Heart right ventricle (tissue), 16 donors: ENCODE measurements around the gene DPP10. TPM values are rescaled to one million over a fixed set of nuclear protein-coding genes. Genes with fewer than 3 reads are reported as not detected.
A peak's percentile ranks its signal among the peaks of the same experiment; 100 is the strongest.

ENCODE experiments used
- ATAC-seq, 8 donors: fragments of 200-7000 bp; cut with Tn5 transposase; one replicate each; pipeline ENCODE4 v1.9.1; 2020; ENCODE audit warnings: mild to moderate bottlenecking in 8 of 8, moderate library complexity in 8 of 8, moderate number of reproducible peaks in 1 of 8
- DNase-seq, 2 donors: peaks; one replicate each; pipeline ENCODE4 v3.0.0-alpha.2; 2020
- H3K27ac ChIP-seq, 10 donors: fragments of 200-600 bp; sonication (generic) in 2 of 10; one replicate each; pipeline versions ENCODE4 v1.5.0 to v1.8.0; 2020 to 2022; ENCODE audit warnings: mild to moderate bottlenecking in 3 of 10
- H3K27me3 ChIP-seq, 7 donors: fragments of 200-600 bp; one replicate each; pipeline ENCODE4 v1.8.0; 2021 to 2022; ENCODE audit warnings: mild to moderate bottlenecking in 2 of 7
- H3K36me3 ChIP-seq, 9 donors: fragments of 200-600 bp; sonication (generic) in 1 of 9; one replicate each; pipeline versions ENCODE4 v1.5.0 to v1.8.0; 2020 to 2022; ENCODE audit warnings: mild to moderate bottlenecking in 2 of 9
- H3K4me1 ChIP-seq, 9 donors: fragments of 200-600 bp; sonication (generic) in 1 of 9; one replicate each; pipeline versions ENCODE4 v1.5.0 to v1.8.0; 2020 to 2022; ENCODE audit warnings: mild to moderate bottlenecking in 4 of 9
- H3K4me3 ChIP-seq, 10 donors: fragments of 200-600 bp; sonication (generic) in 2 of 10; one replicate each; pipeline versions ENCODE4 v1.5.0 to v1.8.0; 2020 to 2022; ENCODE audit warnings: mild to moderate bottlenecking in 7 of 10, moderate library complexity in 2 of 10
- H3K9me3 ChIP-seq, 11 donors: fragments of 200-600 bp in 10 of 11; sonication (generic) in 2 of 11; one replicate each; pipeline versions ENCODE4 v1.5.0 to v1.8.0; 2013 to 2022; ENCODE audit warnings: mild to moderate bottlenecking in 2 of 11, control low read depth in 1 of 11, moderate library complexity in 1 of 11
- CTCF ChIP-seq, 9 donors: fragments of 200-600 bp; sonication (generic) in 2 of 9; IDR thresholded peaks; one replicate each; pipeline versions ENCODE4 v1.5.0 to v1.8.0; 2021 to 2022; ENCODE audit warnings: antibody characterized with exemption in 9 of 9, mild to moderate bottlenecking in 5 of 9, moderate library complexity in 1 of 9
- WGBS, 2 donors: extraction: QIAGEN DNeasy Blood & Tissue Kit; methylation state at CpG; one replicate each; pipeline ENCODE4 v1.1.7; 2013; ENCODE audit warnings: inconsistent platforms in 1 of 2; 5-methylcytosine and 5-hydroxymethylcytosine counted together
- intact Hi-C, 10 donors: fragments of 100-400 bp; cut with DNase I; formaldehyde crosslinking; loops; one replicate each; pipeline versions ENCODE4 v1.11.1 to v1.14.2; 2022
- polyA plus RNA-seq, 2 donors: library from polyadenylated mRNA; stranded (reverse); fragments of 200-250 nt; gene quantifications; one replicate each; pipeline ENCODE4 v1.2.3, GENCODE V29; 2013
- total RNA-seq, 10 donors: library from RNA; stranded (reverse); fragmentation: NEBNext Ultra II Directional in 3 of 10; extraction: Animal tissue kit (Norgen Biotek cat#: 25700) in 3 of 10; gene quantifications; one replicate each; pipeline versions ENCODE4 v1.2.1 to v1.2.4, GENCODE V29; 2021 to 2023
- donor health status: Arrhythmogenic right ventricular cardiomyopathy.
- donor health status: ischemic (EF 13 %, LVEDD 7.1; RV severe dilation, severe dysfunction).
- donor health status: healthy with polysubstance abuse.
- donor health status: DM: no; HTN: yes; CAD: no.
- donor health status: DM: no; HTN: no; CAD: no.
- donor health status: ischemic (EF 25% LVEDD 6.9; RV normal size, moderate dysfunction).
- donor health status: ischemic (EF 25% LVEDD 5.7; RV mildly dilated, moderate dysfunction).
- donor health status: healthy.
- donor health status: DM: yes; HTN: yes; CAD: no.
- donor health status: Ischemic cardiomyopathy.
- donor health status: ischemic (EF 35%, LVEDD 5.7; RV mildly dilated, moderate dysfunction).
- donor health status: nonischemic (EF 11% LVEDD 7.7; RV severe dilation, severe dysfunction).
- donor health status: DM: yes; HTN: yes; CAD: no.
- donor health status: PGD.
- donor health status: ischemic (EF 29% LVEDD 5.4; RV normal size, mild dysfunction).
- donor health status: nonischemic (EF 23%, LVEDD 6.1; RV moderate dilation, normal function).

Gene DPP10
- total and polyA plus RNA-seq, 12 donors: 0.15 to 0.49 (median 0.38) TPM; not detected in 9

- no peak overlapping the region for H3K27ac ChIP-seq
- DNase-seq: no peak
- 65 to 76% methylated on average over 4 of the region's 4 CpGs for WGBS, 2 donors
- H3K9me3 ChIP-seq: no peaks in the 10 kb centered on the region
- no peak overlapping the region for H3K4me3 ChIP-seq
- intact Hi-C loops: no loop called here
- no peaks in the 10 kb centered on the region for H3K36me3 ChIP-seq
- ATAC-seq: no peak
- no peak for TF ChIP-seq CTCF (IDR thresholded peaks at IDR 0.05)
- H3K4me1 ChIP-seq: no peaks in the 10 kb centered on the region
- peaks cover 0 to 5% (median 0%) of the 10 kb centered on the region in 7 donors for H3K27me3 ChIP-seq
Measured at GRCh38 chr2:114446571-114446970, 4.1 kb downstream of the DPP10 start.

GRCh38 chr2:114450639-114451038 lies 8.2 kb downstream of the DPP10 start:
- 30 to 50% methylated on average over 2 of the region's 2 CpGs for WGBS, 2 donors
- no peak for TF ChIP-seq CTCF (IDR thresholded peaks at IDR 0.05)
- intact Hi-C loops: no loop called here
- H3K4me3 ChIP-seq: no peak overlapping the region
- H3K27ac ChIP-seq: no peak overlapping the region
- H3K27me3 ChIP-seq: no peaks in the 10 kb centered on the region
- DNase-seq: no peak
- H3K4me1 ChIP-seq: no peaks in the 10 kb centered on the region
- peaks cover 0 to 14% (median 0%) of the 10 kb centered on the region in 11 donors for H3K9me3 ChIP-seq
- H3K36me3 ChIP-seq: no peaks in the 10 kb centered on the region
- peak in 1 of 8 donors; percentile 38 for ATAC-seq

GRCh38 chr2:114456566-114456965 lies 14.1 kb downstream of the DPP10 start:
- intact Hi-C loops: no loop called here
- no peaks in the 10 kb centered on the region for H3K4me1 ChIP-seq
- DNase-seq: no peak
- 40 to 49% methylated on average over 1 of the region's 1 CpG for WGBS, 2 donors
- no peaks in the 10 kb centered on the region for H3K27me3 ChIP-seq
- ATAC-seq: no peak
- H3K36me3 ChIP-seq: no peaks in the 10 kb centered on the region
- H3K4me3 ChIP-seq: no peak overlapping the region
- no peak overlapping the region for H3K27ac ChIP-seq
- peaks cover 0 to 14% (median 0%) of the 10 kb centered on the region in 11 donors for H3K9me3 ChIP-seq
- TF ChIP-seq CTCF (IDR thresholded peaks at IDR 0.05): no peak

GRCh38 chr2:114457956-114458355 lies 15.5 kb downstream of the DPP10 start:
- TF ChIP-seq CTCF (IDR thresholded peaks at IDR 0.05): no peak
- Histone ChIP-seq H3K36me3 (no peaks in the 10 kb centered on the region), H3K4me3 (no peak overlapping the region), H3K4me1 (no peaks in the 10 kb centered on the region), H3K9me3 (peaks cover 0 to 14% (median 0%) of the 10 kb centered on the region in 11 donors), H3K27ac (no peak overlapping the region), H3K27me3 (no peaks in the 10 kb centered on the region)
- DNase-seq (no peak), ATAC-seq (no peak)
- WGBS, 2 donors: 83 to 85% methylated on average over 2 of the region's 2 CpGs
- intact Hi-C loops: no loop called here
